Skeletal muscle cell (primary cell): ENCODE measurements around the gene EXOC6.

Experiments
- DNase-seq: peaks from one replicate; pipeline ENCODE4 v3.0.0-alpha.2; 2010; ENCODE audit warnings: low read depth
- H3K4me3 ChIP-seq: 2 replicates; pipeline ENCODE4 v1.5.1; 2011; ENCODE audit warnings: low read depth, mild to moderate bottlenecking, control low read depth, low read length, moderate library complexity

EXOC6 gene

GRCh38 chr10:93054486-93054885 is 206.2 kb downstream of the EXOC6 start:
- no peak for DNase-seq
- H3K4me3 ChIP-seq: no peak overlapping the region

GRCh38 chr10:93058139-93058538 is 209.8 kb downstream of the EXOC6 start:
- no peak for DNase-seq
- H3K4me3 ChIP-seq: no peak overlapping the region

- DNase-seq: no peak
- H3K4me3 ChIP-seq: no peak within 1 kb of the TSS
Observed at GRCh38 chr10:93059975-93060886, 211.9 kb downstream of the EXOC6 start, which contains the start of gene CYP26C1. TSS of gene CYP26C1 (plus strand) at chr10:93060798. CDS start at chr10:93061264, 466 bp downstream.

- H3K4me3 ChIP-seq: no peak overlapping the region
Observed at GRCh38 chr10:93060887-93061593, 212.7 kb downstream of the EXOC6 start.

GRCh38 chr10:93061594-93062513 is 213.5 kb downstream of the EXOC6 start:
- peak overlapping the region; percentile 31 for H3K4me3 ChIP-seq
- DNase-seq: no peak

More at GRCh38 chr10:93060887-93061593, 212.7 kb downstream of the EXOC6 start:
- no peak for DNase-seq

- no peak for DNase-seq
- peak overlapping the region; percentile 31 for H3K4me3 ChIP-seq
Observed at GRCh38 chr10:93062514-93063143, 214.3 kb downstream of the EXOC6 start.

GRCh38 chr10:93063144-93063976 is 215.0 kb downstream of the EXOC6 start:
- DNase-seq: no peak
- H3K4me3 ChIP-seq: peak overlapping the region; percentile 31

- H3K4me3 ChIP-seq: no peak overlapping the region
- no peak for DNase-seq
Observed at GRCh38 chr10:93063977-93064660, 215.8 kb downstream of the EXOC6 start.

GRCh38 chr10:93064874-93065660 is 216.7 kb downstream of the EXOC6 start:
- DNase-seq: no peak

GRCh38 chr10:93065675-93066543 is 217.6 kb downstream of the EXOC6 start:
- no peak for DNase-seq
- H3K4me3 ChIP-seq: peak overlapping the region; percentile 15

More at GRCh38 chr10:93064874-93065660, 216.7 kb downstream of the EXOC6 start:
- H3K4me3 ChIP-seq: no peak overlapping the region

GRCh38 chr10:93066544-93066913 is 218.2 kb downstream of the EXOC6 start:
- H3K4me3 ChIP-seq: no peak overlapping the region
- DNase-seq: no peak

- DNase-seq: no peak
- no peak overlapping the region for H3K4me3 ChIP-seq
Observed at GRCh38 chr10:93067443-93068365, 219.4 kb downstream of the EXOC6 start.

GRCh38 chr10:93068411-93069244 is 220.3 kb downstream of the EXOC6 start:
- peak overlapping the region; percentile 21 for H3K4me3 ChIP-seq
- DNase-seq: no peak

GRCh38 chr10:93069245-93069561 is 220.9 kb downstream of the EXOC6 start:
- no peak overlapping the region for H3K4me3 ChIP-seq
- no peak for DNase-seq
